ENCODE measurements around the gene SERPIND1. TPM values are rescaled to one million over a fixed set of nuclear protein-coding genes. Genes with fewer than 3 reads are reported as not detected.

SERPIND1 gene
- polyA plus RNA-seq, 3 donors = not detected

DNA sequence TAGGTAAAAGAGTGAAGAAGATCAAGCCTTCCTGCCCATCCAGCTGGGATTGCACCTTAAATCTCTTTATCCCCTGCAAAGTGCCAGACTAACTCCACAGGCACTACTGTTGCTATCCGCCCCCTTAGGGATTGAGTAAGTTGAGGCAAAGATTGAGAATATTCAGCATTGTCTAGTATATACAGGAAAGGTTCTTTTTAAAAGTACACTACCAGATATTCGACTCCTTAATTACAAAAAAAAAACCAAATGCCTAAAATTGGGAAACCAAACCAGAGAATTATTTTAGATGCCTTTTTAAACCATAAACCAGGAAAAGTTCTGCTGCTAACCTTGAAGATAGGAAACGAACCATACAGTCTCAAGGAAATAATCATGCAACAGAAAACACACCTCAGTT is 11.5 kb downstream of the SERPIND1 start:
- no peak overlapping the region for H3K27ac Mint-ChIP-seq
- H4K20me1 ChIP-seq (ENCODE audit: insufficient read depth, low read length) = peaks cover 9% of the 10 kb centered on the region
- no peak for DNase-seq
- H3K36me3 Mint-ChIP-seq = peaks cover 59 to 82% of the 10 kb centered on the region in 2 donors
- H3K9me3 Mint-ChIP-seq = no peaks in the 10 kb centered on the region
- TF ChIP-seq, protein P1, sequence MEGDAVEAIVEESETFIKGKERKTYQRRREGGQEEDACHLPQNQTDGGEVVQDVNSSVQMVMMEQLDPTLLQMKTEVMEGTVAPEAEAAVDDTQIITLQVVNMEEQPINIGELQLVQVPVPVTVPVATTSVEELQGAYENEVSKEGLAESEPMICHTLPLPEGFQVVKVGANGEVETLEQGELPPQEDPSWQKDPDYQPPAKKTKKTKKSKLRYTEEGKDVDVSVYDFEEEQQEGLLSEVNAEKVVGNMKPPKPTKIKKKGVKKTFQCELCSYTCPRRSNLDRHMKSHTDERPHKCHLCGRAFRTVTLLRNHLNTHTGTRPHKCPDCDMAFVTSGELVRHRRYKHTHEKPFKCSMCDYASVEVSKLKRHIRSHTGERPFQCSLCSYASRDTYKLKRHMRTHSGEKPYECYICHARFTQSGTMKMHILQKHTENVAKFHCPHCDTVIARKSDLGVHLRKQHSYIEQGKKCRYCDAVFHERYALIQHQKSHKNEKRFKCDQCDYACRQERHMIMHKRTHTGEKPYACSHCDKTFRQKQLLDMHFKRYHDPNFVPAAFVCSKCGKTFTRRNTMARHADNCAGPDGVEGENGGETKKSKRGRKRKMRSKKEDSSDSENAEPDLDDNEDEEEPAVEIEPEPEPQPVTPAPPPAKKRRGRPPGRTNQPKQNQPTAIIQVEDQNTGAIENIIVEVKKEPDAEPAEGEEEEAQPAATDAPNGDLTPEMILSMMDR (IDR thresholded peaks at IDR 0.05) = no peak
- no peak overlapping the region for H3K4me3 Mint-ChIP-seq
- peaks cover 0 to 5% of the 10 kb centered on the region in 2 donors for H3K4me1 ChIP-seq (ENCODE audit: control insufficient read depth in 1 of 2, insufficient read depth in 2 of 2, low read length in 2 of 2)
- H3K4me2 ChIP-seq (replicated peaks; ENCODE audit: extremely low read depth, low read length, poor library complexity, severe bottlenecking) = no peak overlapping the region
- H3K27ac ChIP-seq (ENCODE audit: low read depth in 1 of 2, low read length in 2 of 2) = no peak overlapping the region
- no peak overlapping the region for H3K9ac ChIP-seq (ENCODE audit: insufficient read depth, low read length, poor library complexity, severe bottlenecking)
- no peaks in the 10 kb centered on the region for H3K79me2 ChIP-seq (ENCODE audit: insufficient read depth, low read length)
- H2AFZ ChIP-seq (ENCODE audit: insufficient read depth, low read depth, low read length, poor library complexity, severe bottlenecking) = no peak overlapping the region
- no peaks in the 10 kb centered on the region for H3K27me3 ChIP-seq (ENCODE audit: control insufficient read depth in 2 of 2, insufficient read depth in 2 of 2, low read length in 2 of 2)
- WGBS (ENCODE audit: insufficient coverage) = no CpG with 5 or more reads among the region's 3 CpGs
- peaks cover 5% of the 10 kb centered on the region for H3K4me1 Mint-ChIP-seq
- H3K9me3 ChIP-seq (replicated peaks in 1 of 2; ENCODE audit: control insufficient read depth in 1 of 2, insufficient read depth in 1 of 2, low read length in 2 of 2) = no peaks in the 10 kb centered on the region
- H3K27me3 Mint-ChIP-seq (ENCODE audit: low read depth in 3 of 3) = peaks cover 0 to 2% (median 0%) of the 10 kb centered on the region in 3 donors
- no peak overlapping the region for H3K4me3 ChIP-seq (replicated peaks in 1 of 3; ENCODE audit: low read depth in 2 of 3, low read length in 3 of 3)
- peaks cover 47 to 88% of the 10 kb centered on the region in 2 donors for H3K36me3 ChIP-seq (replicated peaks in 1 of 2; ENCODE audit: control insufficient read depth in 1 of 2, insufficient read depth in 2 of 2, low read length in 2 of 2)
- intact Hi-C loops (cut with micrococcal nuclease) = no loop called here

DNA sequence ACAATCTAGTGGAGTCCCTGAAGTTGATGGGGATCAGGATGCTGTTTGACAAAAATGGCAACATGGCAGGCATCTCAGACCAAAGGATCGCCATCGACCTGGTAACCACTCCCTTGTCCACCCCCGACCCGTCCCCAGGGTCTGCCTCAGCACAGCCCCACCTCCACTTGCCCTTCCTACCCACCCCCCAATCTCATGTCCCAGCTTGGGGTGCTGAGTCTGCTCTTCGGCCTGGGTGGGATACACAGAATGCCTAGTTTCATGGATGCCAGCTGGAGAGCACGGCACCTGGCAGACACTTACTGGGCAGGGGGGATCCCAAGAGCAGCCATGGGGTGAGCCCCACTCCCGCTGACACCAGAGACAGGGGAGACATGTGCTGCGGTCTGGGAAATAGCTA is 12.1 kb downstream of the SERPIND1 start:
- peaks cover 65 to 83% of the 10 kb centered on the region in 2 donors for H3K36me3 Mint-ChIP-seq
- 95% methylated on average over 6 of the region's 8 CpGs for WGBS (ENCODE audit: insufficient coverage)
- TF ChIP-seq, protein P1 (IDR thresholded peaks at IDR 0.05) = no peak

More for the DNA sequence above, 12.1 kb downstream of the SERPIND1 start:
- H3K9ac ChIP-seq (ENCODE audit: insufficient read depth, low read length, poor library complexity, severe bottlenecking) = no peak overlapping the region
- no peaks in the 10 kb centered on the region for H3K9me3 ChIP-seq (replicated peaks in 1 of 2; ENCODE audit: control insufficient read depth in 1 of 2, insufficient read depth in 1 of 2, low read length in 2 of 2)
- no peak overlapping the region for H2AFZ ChIP-seq (ENCODE audit: insufficient read depth, low read depth, low read length, poor library complexity, severe bottlenecking)
- intact Hi-C loops (cut with micrococcal nuclease) = no loop called here
- no peak for DNase-seq
- H3K4me3 Mint-ChIP-seq = no peak overlapping the region
- H3K9me3 Mint-ChIP-seq = no peaks in the 10 kb centered on the region
- no peak overlapping the region for H3K4me3 ChIP-seq (replicated peaks in 1 of 3; ENCODE audit: low read depth in 2 of 3, low read length in 3 of 3)
- H3K27me3 ChIP-seq (ENCODE audit: control insufficient read depth in 2 of 2, insufficient read depth in 2 of 2, low read length in 2 of 2) = no peaks in the 10 kb centered on the region
- no peak overlapping the region for H3K27ac ChIP-seq (ENCODE audit: low read depth in 1 of 2, low read length in 2 of 2)
- H3K36me3 ChIP-seq (replicated peaks in 1 of 2; ENCODE audit: control insufficient read depth in 1 of 2, insufficient read depth in 2 of 2, low read length in 2 of 2) = peaks cover 51 to 87% of the 10 kb centered on the region in 2 donors
- no peak overlapping the region for H3K27ac Mint-ChIP-seq
- H3K4me1 ChIP-seq (ENCODE audit: control insufficient read depth in 1 of 2, insufficient read depth in 2 of 2, low read length in 2 of 2) = peaks cover 0 to 5% of the 10 kb centered on the region in 2 donors
- no peaks in the 10 kb centered on the region for H3K79me2 ChIP-seq (ENCODE audit: insufficient read depth, low read length)
- peaks cover 9% of the 10 kb centered on the region for H4K20me1 ChIP-seq (ENCODE audit: insufficient read depth, low read length)
- H3K4me2 ChIP-seq (replicated peaks; ENCODE audit: extremely low read depth, low read length, poor library complexity, severe bottlenecking) = no peak overlapping the region
- H3K27me3 Mint-ChIP-seq (ENCODE audit: low read depth in 3 of 3) = peaks cover 0 to 2% (median 0%) of the 10 kb centered on the region in 3 donors
- peaks cover 5% of the 10 kb centered on the region for H3K4me1 Mint-ChIP-seq

All from CD14-positive monocyte (primary cell).